ENCODE measurements around the gene ADGRG3. TPM values are rescaled to one million over a fixed set of nuclear protein-coding genes. Genes with fewer than 3 reads are reported as not detected.
"Not testable (repeated sequence)": the region's sequence is repeated elsewhere in the genome, so short reads cannot be mapped to it uniquely, and the experiment has no call there.

The ADGRG3 gene
- total RNA-seq, 1 donor from 2014 or later, result 2.5 TPM

DNA sequence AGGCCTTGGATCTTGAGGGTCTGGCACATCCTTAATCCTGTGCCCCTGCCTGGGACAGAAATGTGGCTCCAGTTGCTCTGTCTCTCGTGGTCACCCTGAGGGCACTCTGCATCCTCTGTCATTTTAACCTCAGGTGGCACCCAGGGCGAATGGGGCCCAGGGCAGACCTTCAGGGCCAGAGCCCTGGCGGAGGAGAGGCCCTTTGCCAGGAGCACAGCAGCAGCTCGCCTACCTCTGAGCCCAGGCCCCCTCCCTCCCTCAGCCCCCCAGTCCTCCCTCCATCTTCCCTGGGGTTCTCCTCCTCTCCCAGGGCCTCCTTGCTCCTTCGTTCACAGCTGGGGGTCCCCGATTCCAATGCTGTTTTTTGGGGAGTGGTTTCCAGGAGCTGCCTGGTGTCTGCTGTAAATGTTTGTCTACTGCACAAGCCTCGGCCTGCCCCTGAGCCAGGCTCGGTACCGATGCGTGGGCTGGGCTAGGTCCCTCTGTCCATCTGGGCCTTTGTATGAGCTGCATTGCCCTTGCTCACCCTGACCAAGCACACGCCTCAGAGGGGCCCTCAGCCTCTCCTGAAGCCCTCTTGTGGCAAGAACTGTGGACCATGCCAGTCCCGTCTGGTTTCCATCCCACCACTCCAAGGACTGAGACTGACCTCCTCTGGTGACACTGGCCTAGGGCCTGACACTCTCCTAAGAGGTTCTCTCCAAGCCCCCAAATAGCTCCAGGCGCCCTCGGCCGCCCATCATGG is 4.0 kb upstream of the ADGRG3 start:
- no peak for DNase-seq

- no peak for DNase-seq
Measured at GRCh38 chr16:57664662-57665025, 3.5 kb upstream of the ADGRG3 start.

DNA sequence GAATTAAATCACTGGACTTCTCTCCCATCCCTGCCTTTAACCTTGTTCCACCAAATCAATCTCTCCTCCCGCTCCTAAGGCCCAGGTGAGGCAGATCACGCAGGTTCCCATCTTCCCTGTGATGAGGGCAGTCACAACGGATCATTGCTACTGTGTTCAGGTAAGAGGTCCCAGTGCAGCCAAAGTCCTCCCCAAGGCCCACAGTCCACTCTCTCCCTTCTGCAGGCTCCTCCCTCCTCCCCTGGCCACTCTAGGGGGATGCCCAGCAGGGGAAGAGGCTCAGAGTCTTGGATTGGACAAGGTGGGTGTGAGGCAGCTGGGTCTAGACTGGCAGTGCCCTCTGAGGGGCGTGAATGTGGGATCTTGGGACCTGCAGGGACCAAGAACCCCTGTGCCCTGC is 2.6 kb upstream of the ADGRG3 start:
- no peak for DNase-seq

GRCh38 chr16:57666353-57667047 is 1.6 kb upstream of the ADGRG3 start:
- DNase-seq, result no peak

DNA sequence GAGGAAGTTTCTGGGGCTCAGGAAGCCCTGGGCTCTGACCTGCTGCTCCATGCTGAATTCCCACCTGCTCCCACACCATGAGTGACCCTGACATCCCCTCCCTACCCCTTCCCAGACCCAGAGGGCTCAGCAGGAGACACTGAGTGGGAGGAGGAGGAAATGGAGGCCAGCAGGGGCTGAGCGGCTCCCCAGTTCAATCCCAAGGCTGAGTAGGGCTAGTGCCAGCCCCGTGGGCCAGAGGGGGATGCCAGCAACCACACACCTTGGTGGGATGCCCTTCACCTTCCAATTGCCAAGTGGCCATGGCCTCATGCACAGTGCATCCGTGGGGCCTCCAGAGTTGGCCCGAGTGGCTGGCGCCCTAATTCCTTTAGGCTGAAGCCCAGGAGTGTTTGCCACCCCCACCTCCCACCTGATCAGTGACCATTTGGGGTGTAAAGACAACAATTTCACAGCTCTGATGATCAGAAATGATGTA is 1.0 kb upstream of the ADGRG3 start:
- no peak for DNase-seq

- no peak for DNase-seq
Measured at GRCh38 chr16:57667526-57668262, 412 bp upstream of the ADGRG3 start.

DNA sequence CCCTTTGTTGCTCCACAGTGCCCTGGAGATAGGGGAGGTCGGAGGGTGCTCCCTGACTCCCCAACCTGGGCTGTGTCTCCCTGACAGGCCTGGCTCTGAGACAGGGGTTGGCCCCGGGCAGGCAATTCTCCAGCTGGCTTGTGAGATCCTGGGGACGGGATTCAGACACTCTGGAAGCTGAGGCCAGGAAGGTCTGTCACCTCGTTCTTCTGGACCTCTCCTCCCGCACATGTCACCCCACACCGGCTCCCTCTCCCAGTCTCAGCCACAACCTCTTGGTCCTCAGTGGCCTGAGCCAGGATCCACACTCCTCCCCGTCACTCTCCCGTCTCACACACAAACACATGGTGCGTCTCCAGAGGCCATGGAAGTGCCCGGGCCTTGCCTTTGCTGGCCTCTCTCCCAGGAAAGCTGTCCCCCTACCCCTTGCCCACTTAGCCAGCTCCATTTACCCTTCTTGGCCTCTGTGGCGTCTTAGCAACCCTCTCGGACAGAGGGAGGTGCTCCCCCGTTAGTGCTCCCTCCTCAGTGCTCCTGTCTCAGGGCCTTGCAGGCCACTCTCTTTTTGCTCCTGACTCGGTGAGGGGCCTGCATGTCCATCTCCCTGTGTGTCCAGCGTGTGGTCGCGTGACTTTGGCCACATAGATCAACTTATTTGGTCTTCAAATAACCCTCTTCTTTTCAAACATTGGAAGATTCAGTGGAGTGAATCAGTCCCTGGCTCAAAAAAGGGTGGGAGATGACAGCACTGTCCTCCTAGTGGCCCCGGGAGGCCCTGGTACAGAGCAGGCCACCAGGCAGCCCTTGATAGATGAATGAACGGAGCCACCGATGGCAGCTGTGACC is 747 bp downstream of the ADGRG3 start:
- no peak for DNase-seq

DNA sequence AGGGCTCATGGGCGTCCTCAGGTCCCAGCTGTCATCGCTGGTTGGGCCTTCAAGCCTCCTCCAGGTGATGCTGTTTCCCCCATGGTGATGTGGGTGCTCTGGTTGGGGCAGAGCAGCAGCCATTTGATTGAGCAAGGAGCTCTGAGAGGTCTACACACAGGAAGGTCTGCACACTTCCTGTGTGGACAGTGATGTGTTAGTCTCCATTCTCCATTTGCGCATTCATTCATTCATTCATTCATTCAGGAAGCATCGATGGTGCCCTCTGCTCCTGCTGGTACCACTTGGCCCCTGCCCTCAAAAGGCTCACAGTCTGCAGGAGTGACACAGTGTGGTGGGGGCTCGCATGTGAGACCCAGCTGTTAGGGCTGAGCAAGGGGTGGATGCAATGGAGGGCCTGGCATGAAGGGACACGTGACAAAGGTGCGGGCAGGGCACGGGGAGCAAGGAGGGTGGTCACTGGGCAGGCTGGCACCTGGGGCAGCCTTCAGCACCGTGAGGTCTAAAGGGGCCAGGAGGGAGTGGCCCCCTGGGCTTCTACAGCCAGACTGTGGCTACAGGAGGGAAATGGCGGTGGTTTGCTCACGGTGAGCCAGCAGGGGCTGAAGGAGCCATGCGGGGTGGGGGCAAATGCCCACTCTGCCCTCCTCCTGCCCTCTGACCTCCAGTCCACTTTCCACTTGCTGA is 1.5 kb downstream of the ADGRG3 start:
- no peak for DNase-seq

- no peak for DNase-seq
Measured at GRCh38 chr16:57670196-57670595, 2.1 kb downstream of the ADGRG3 start.

- not testable (repeated sequence) for DNase-seq
Measured at GRCh38 chr16:57671451-57671850, 3.3 kb downstream of the ADGRG3 start.

DNA sequence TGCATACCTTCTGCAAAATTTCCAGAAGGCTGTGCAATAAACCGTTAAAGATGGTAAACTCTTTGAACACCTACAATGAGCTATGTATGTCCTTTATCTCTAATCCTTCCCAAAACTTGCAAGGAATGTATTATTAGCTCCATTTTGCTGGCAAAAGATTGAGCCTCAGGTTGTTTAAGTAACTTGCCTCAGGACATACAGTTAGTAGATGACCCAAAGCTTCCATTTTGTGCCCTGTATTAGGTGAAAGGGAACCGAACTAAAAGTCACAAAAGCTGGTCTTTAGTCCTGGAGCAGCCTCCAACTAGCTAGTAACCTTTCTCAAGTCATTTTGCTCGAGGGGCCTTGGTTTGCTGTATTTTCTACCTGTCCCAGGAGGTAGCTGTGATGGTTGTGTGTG is 4.3 kb downstream of the ADGRG3 start:
- DNase-seq, result no peak

- no peak for DNase-seq
Measured at GRCh38 chr16:57672824-57673223, 4.7 kb downstream of the ADGRG3 start.

DNA sequence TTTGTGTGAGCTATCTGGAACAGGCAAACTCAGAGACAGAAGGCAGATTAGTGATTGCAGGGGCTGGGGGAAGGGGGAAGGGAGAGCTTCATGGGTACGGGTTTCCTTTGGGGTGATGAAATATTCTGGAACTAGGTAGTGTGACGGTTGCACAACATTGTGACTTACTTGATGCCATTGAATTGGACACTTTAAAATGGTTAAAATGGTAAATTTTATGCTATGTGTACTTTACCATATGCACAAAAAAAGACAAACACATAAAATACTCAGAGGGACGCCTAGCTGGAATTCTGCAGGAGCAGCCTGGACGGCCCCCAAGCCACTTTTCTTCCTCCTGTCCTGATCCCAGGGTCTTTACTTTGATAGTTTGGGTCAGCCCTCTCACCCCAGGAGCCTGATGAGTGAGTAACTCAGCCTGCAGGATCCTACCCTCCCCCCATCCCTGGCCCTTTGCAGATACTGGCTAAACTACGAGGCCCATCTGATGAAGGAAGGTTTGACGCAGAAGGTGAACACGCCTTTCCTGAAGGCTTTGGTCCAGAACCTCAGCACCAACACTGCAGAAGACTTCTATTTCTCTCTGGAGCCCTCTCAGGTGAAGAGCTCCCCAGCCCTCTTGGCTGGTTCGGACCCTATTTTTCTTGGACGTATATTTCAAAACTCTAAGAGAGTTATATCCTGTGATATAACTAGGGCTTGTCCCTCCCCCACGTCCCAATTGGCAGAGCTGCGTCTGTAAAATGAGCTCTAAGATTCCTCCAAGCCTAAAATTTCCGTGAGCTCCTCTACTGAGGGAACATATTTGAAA is 7.8 kb downstream of the ADGRG3 start:
- DNase-seq, result no peak

GRCh38 chr16:57676553-57677085 is 8.5 kb downstream of the ADGRG3 start:
- no peak for DNase-seq

DNA sequence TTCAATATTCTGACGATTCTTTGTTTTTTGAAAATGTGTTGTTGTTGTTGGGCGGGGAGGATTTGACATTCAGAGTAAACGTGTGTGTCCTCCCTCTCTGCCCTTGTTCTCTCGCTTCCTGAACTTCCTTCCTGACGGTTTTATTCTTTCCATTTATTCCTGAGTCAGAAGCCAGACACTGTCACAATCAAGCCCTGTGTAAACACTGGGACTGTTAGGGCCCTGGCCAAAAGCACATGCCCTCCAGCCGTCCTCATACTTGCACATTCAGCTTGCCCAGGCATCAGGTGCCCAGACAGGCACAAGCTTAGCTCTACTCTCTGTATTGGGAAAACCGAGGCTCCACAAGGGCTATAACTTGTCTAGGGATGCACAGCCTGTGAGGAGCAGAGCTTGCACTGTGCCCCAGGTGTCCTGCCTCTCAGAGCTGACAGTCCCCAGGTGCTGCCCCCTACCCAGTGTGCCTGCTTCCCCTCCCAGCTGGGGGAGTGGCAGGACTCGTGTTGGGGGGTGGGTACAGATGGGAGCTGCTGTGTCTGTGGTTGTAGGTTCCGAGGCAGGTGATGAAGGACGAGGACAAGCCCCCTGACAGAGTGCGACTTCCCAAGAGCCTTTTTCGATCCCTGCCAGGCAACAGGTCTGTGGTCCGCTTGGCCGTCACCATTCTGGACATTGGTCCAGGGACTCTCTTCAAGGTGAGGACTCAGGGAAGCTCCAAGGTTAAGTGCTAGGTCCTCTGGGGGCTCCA is 9.7 kb downstream of the ADGRG3 start:
- DNase-seq, result no peak

- no peak for DNase-seq
Measured at GRCh38 chr16:57679016-57679415, 10.9 kb downstream of the ADGRG3 start.

GRCh38 chr16:57679767-57680482 is 11.8 kb downstream of the ADGRG3 start:
- DNase-seq, result no peak

GRCh38 chr16:57680842-57681375 is 12.8 kb downstream of the ADGRG3 start:
- DNase-seq, result no peak
